Hematopoietic multipotent progenitor cell treated with erythropoietin and hydrocortisone succinate and interleukin-3 and kit ligand, for 8 days (in vitro differentiated cells): Measurements from ENCODE around the gene FLYWCH2.
A peak's percentile ranks its signal among the peaks of the same experiment; 100 is the strongest.

Experiments used
- DNase-seq: peaks from one replicate; pipeline ENCODE4 v3.0.0-alpha.2; 2015

The FLYWCH2 gene

GRCh38 chr16:2884041-2884451 is 1.0 kb downstream of the FLYWCH2 start:
- DNase-seq: no peak

DNA sequence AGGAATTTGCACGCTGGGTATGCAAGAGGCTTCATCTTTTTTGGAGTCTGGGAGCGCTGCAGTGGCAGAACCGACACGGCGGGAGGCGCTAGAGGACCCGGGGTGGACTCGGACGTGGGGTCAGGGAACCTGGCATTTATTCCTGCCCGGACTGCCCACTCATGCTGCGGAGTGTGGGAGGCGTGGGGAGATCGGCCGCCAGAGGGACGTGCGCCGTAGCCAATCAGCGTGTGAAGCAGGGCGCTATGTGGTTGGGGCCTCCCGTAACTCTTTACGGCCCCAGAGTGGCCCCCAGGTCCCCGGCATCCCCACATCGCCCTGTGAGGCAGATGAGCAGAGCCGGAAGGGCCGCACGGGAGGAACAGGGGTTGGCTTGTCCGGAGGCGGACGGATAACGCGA is 11.2 kb downstream of the FLYWCH2 start:
- no peak for DNase-seq

DNA sequence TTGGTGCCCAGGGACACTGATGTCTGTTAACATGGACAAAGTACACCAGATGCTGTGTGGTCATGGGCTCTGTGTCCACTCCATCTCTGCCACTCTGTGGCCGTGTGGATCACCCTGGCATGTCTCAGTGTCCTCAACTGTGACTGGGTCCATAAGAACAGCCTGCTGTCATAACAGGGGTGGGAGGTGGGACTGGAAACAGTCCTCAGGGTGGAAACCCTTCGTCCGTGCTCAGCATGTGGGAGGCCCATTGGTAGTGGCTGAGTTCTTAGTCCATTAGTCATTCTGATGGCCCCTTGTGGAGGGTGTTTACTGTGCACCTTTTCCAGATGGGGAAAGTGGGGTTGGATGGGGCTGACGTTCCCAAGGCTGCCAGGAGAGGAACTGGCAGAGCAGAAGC is 12.8 kb downstream of the FLYWCH2 start:
- no peak for DNase-seq

DNA sequence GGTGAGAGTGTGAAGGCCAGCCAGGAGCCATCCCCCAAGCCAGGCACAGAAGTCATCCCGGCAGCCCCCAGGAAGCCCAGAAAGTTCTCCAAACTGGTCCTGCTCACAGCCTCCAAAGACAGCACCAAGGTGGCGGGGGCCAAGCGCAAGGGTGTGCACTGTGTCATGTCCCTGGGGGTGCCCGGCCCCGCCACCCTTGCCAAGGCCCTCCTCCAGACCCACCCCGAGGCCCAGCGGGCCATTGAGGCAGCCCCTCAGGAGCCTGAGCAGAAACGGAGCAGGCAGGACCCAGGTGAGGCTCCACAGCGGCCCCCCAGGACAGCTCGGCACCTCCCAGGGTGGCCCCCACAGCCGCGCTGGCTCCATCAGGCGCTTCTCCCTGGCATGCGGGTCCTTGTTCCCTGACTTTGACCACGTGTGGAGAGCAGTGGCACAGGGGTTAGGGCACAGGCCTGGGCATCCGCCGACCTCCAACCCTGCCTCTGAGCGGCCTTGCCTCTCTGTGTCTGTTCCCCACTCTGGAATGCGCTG is 13.5 kb downstream of the FLYWCH2 start:
- DNase-seq: no peak

DNA sequence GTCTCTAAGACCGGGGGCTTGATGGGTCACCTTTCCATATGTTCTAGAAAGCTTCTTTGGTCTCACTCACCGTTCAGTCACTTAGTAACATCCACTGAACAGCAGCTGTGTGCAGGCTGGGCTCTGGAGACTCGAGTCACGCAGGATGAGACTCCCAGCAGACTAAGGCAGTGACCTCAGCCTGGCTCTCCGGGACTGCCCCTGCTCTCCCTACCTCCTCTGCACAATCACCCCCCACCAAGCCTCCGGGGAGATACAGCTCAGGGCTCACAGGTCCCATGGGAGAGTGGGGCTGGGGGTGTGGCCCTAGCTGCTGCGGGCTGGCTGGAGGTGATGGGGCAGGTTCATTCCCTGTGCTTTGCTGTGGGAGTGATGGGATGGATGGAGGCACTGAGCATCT is 14.1 kb downstream of the FLYWCH2 start:
- DNase-seq: no peak

- no peak for DNase-seq
These were observed 16.0 kb downstream of the FLYWCH2 start for GRCh38 chr16:2898831-2899563.

DNA sequence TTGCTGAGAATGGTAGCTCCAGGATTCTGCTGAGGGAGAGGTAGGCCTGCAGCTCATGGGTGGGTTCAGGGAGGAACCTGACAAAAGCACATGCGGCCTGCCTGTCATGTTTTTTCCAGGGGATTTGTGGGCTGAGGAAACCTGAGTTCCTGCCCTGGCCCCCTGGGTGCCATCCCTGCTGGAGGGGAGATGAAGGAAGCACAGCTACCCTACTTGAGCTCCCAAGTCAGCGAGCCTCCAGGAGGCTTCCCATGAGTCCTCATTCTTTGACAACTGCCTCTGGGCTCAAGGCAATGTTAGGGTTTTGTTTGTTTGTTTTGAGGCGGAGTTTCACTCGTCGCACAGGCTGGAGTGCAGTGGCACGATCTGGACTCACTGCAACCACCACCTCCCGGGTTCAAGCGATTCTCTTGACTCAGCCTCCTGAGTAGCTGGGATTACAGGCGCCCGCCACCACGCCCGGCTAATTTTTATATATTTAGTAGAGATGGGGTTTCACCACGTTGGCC is 16.6 kb downstream of the FLYWCH2 start:
- no peak for DNase-seq

DNA sequence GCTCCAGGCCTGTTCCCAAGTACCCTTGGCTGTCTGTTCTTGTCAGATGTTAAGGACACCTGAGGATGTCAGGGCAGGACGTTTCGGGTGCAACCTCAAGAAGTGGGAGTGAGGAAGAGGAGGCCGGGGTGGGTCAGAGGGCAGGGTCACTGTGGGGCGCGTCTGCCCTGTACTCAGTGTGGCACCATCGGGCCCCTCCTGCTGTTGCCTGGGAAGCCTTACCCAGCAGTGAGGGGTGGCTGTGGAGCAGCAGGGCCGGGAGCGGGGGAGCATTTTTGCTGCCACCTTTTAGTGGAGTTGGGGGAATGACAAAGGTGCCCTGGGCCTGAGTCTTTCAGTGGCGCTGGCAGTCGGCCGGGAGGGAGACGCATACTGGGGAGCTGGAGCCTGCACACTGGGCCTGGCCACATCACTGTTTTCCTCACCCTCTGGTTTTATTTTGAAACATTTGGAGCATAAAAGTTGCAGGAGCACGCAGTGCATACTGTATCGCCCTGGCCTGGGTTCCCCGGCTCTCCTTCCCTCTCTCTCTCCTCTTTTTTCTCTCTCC is 17.6 kb downstream of the FLYWCH2 start:
- DNase-seq: no peak

- no peak for DNase-seq
These were observed 19.5 kb downstream of the FLYWCH2 start for GRCh38 chr16:2902337-2903130.

GRCh38 chr16:2904100-2904921 is 21.3 kb downstream of the FLYWCH2 start:
- DNase-seq: peak; percentile 84

DNA sequence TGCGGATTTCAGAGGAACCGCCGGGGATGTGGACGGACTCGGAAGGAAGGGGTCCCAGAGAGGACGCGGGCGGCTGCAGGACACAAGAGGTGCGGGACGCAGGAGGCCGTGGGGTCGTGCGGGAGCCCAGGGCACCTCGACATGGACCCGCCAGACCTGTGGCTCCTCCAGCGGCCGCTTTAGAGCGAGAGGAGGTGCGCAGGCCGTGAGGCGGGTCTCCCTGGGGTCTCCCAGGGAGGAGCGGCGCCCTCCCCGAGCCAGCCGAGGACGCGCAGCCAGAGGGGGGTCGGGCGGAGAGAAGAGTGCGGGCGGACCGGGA is 21.9 kb downstream of the FLYWCH2 start:
- DNase-seq: no peak

DNA sequence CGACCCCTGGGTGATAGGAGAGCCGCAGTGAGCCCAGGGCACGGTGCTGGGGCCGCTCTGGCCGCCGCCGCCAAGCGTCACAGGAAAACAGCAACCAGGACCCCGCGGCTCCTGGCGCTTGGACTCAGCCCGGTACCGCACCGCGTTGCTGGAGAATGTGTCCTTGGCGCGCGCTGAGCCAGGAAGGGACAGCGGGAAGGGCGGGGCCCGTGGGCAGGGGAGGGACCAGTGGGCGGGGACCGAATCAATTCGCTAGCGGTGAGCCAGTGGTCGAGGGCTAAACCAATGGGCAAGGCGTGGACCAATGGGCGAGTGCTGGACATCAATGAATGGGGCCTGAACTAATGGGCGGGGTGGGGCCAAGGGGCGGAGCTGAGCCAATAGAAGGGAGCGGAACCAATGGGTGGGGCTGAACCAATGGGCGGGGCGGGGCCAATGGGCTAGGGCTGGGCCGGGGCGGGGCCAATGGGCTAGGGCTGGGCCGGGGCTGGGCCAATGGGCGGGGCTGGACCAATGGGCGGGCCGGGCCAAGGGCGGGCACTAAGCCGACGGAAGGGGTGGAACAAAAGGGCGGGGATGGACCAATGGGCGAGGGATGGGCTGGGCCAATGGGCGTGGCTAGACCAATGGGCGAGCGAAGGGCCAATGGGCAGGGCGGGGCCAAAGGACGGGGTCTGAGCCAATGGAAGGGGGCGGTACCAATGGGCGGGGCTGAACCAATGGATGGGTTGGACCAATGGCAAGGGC is 22.4 kb downstream of the FLYWCH2 start:
- peak; percentile 99 for DNase-seq

GRCh38 chr16:2905988-2906387 is 23.0 kb downstream of the FLYWCH2 start:
- no peak for DNase-seq

DNA sequence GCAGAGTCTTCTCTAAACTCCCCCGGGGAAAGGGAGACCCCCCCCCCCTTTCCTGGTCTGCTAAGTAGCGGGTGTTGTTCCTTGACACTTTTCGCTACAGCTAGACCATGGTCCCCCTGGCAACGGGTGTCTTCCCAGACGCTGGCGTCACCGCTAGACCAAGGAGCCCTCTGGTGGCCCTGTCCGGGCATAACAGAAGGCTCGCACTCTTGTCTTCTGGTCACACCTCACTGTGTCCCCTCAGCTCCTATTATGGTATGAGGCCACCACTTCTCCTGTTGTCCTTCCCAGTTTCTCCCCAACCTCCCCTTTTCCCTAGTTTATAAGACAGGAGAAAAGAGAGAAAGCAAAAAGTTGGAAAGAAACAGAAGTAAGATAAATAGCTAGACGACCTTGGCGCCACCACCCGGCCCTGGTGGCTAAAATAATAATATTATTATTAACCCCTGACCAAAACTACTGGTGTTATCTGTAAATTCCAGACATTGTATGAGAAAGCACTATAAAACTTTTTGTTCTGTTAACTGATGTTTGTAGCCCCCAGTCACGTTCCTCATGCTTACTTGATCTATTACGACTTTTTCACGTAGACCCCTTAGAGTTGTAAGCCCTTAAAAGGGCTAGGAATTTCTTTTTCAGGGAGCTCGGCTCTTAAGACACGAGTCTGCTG is 24.2 kb downstream of the FLYWCH2 start:
- DNase-seq: peak; percentile 74

- DNase-seq: no peak
These were observed 27.5 kb downstream of the FLYWCH2 start for GRCh38 chr16:2910441-2910969.

DNA sequence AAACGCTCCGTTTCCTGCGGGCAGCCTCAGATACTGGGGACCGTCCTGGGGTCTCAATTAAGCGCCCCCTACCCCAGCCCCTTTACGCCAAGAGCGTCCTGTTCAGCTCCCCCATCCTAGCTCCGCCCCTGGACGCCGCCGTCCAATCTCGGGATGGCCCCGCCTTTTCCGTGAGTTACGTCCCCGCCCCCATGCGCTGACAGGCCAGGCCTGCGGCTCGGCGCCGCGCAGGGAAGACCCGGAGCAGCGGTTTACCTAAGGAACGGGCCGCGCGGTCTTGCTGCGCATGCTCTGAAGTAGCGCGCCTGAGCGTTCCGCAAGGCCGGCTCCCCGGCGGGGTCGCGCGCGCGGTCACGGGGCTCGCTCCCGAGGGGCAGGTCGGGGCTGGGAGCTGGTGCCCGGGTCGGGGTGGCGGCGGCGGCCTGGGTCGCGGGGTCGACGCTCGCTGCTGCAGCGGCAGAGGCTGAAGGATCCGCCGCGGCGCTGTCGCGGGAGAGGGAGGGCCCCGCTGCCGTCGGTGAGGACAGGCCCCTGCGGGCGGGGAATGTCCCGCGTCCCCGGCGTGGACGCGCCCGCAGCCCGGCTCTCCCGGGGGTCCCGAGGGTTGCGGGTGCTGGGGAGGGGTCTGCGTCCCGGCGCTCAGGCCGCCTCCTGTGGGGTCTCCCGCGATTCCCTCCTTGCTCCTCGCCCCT is 28.8 kb downstream of the FLYWCH2 start, which contains the start of gene FLYWCH1:
FLYWCH1 (plus strand) TSS at position 294 of the 692 bp plus-strand sequence. CDS start 17,755 bp downstream, outside the sequence.
- peak; percentile 98 for DNase-seq

DNA sequence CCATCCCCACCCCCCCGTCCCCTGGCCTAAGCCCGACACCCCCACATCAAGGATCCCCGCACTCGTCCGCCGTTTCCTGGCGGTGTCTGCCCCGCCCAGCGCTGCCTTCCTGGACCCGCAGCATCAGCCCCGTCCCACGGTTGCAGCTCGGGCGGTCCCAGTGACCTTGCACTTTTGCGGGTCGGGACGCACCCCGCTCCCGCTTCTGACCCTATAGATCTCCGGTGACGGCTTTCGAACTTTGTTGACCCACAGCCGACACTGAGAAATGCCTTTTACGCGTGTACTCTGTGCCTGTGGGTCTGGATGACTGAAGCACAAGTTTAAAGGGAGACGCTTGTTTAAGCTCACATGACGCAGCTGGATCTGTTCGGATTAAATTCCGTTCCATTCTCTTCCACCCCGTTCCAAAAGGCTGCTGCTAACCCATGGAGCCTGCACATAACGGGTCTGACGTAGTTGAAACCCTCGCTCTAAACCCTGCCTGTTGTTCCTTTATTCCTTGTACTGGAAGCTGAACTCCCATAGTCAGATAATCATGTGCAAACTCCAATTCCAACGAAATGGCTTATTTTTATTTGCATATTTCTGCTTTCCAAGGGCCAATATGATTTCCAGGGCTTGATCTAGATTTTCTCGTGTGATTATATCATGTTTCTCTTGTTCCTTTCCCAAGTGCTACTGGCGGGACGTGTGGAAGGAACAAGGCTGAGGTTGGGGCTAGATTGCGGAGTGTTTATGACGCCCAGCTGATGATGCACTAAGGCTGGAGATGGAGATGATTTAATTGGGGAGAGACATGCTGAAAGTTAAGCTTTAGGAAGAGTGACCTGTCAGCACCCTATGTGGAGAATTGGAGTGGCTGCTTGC is 29.6 kb downstream of the FLYWCH2 start:
- DNase-seq: peak; percentile 43

DNA sequence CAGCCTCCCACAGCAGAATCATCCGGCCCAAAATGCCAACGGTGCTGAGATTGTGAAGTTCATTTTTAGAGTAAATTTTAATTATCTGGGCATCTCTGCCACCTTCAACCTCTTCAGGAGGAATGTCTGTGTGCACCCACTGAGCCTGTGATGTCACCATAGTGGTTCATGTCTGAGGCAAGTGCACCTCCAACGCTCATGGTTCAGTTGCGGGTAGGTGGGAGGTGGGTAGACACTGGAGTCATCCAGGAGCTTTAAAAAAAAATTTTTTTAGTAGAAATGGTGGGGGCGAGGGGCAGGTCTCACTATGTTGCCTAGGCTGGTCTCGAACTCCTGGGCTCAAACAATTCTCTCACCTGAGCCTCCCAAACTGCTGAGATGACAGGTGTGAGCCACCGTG is 30.6 kb downstream of the FLYWCH2 start:
- no peak for DNase-seq

GRCh38 chr16:2914233-2914632 is 31.2 kb downstream of the FLYWCH2 start:
- DNase-seq: no peak
